GM12878 (cell line): ENCODE data around the gene PPIE. TPM values are rescaled to one million over a fixed set of nuclear protein-coding genes. Genes with fewer than 3 reads are reported as not detected.

Experiments used
- ATAC-seq: fragments of 200-7000 bp; cut with Tn5 transposase; 3 replicates; pipeline ENCODE4 v1.9.1; 2020; ENCODE audit warnings: mild to moderate bottlenecking, moderate library complexity
- BruUV-seq: library from RNA; stranded (reverse); fragments of 400-500 nt; replicated peaks from 2 replicates; lab custom pipeline; 2021; lab: Mats Ljungman, UMichigan
- CTCF ChIA-PET: fragments of 300-600 bp; sonication (Branson Sonifier 250); formaldehyde crosslinking; extraction: SDS; loops from one replicate; lab custom pipeline; 2021; ENCODE audit warnings: inconsistent platforms; lab: Yijun Ruan, JAX
- POLR2A ChIA-PET: fragments of 350-600 bp; formaldehyde crosslinking; extraction: SDS; loops from one replicate; lab custom pipeline; 2021; ENCODE audit warnings: inconsistent platforms; lab: Charles Lee
- RAD21 ChIA-PET: fragments of 300-600 bp; sonication (Branson Sonifier 250); formaldehyde crosslinking; loops from one replicate; lab custom pipeline; 2023; ENCODE audit warnings: antibody characterized with exemption; ENCODE audit not compliant: unreplicated experiment; lab: Charles Lee
- SMC1A ChIA-PET: fragments of 300-600 bp; sonication (Branson Sonifier 250); formaldehyde crosslinking; loops from one replicate; lab custom pipeline; 2023; ENCODE audit not compliant: unreplicated experiment, uncharacterized antibody; lab: Charles Lee
- DNase-seq: peaks from one replicate; pipeline ENCODE4 v3.0.0-alpha.2; 2011; ENCODE audit warnings: low read depth, low spot score
- FAIRE-seq: peaks from 3 replicates; lab custom pipeline; 2011; peaks lifted over from hg19 to GRCh38; lab: Jason Lieb, UNC
- H2AFZ ChIP-seq: 2 replicates; pipeline ENCODE4 v1.6.0; 2011; ENCODE audit warnings: low read depth, low read length, control low read depth; ENCODE audit not compliant: control insufficient read depth
- H3K27ac ChIP-seq: 2 replicates; pipeline ENCODE4 v1.5.1; 2011; ENCODE audit warnings: control low read depth; ENCODE audit not compliant: control insufficient read depth, insufficient read depth
- H3K27me3 ChIP-seq, 2 experiments: replicated peaks in 1 of 2; 2 replicates each; pipeline versions ENCODE4 v1.6.0 to v1.6.1; 2011; ENCODE audit warnings: low read length in 1 of 2; ENCODE audit not compliant: control insufficient read depth in 2 of 2, insufficient read depth in 2 of 2
- H3K36me3 ChIP-seq, 2 experiments: 2 replicates each; pipeline ENCODE4 v1.5.1; 2011; ENCODE audit warnings: low read length in 1 of 2; ENCODE audit not compliant: control insufficient read depth in 2 of 2, insufficient read depth in 2 of 2
- H3K4me1 ChIP-seq: 2 replicates; pipeline ENCODE4 v1.6.1; 2011; ENCODE audit warnings: mild to moderate bottlenecking, low read length, moderate library complexity, mixed read lengths; ENCODE audit not compliant: control insufficient read depth, insufficient read depth
- H3K4me2 ChIP-seq: 2 replicates; pipeline ENCODE4 v1.6.0; 2011; ENCODE audit warnings: control low read depth; ENCODE audit not compliant: control insufficient read depth, insufficient read depth
- H3K4me3 ChIP-seq: fragments of 200-600 bp; sonication (generic); 2 replicates; pipeline ENCODE4 v1.5.1; 2016
- H3K79me2 ChIP-seq: 2 replicates; pipeline ENCODE4 v1.6.0; 2011; ENCODE audit warnings: low read length; ENCODE audit not compliant: control insufficient read depth, insufficient read depth
- H3K9ac ChIP-seq: 2 replicates; pipeline ENCODE4 v1.8.0; 2011; ENCODE audit warnings: low read length, control low read depth, mixed read lengths; ENCODE audit not compliant: control insufficient read depth, insufficient read depth
- H3K9me3 ChIP-seq: replicated peaks from 3 replicates; pipeline ENCODE4 v1.5.1; 2011; ENCODE audit warnings: mild to moderate bottlenecking, low read length; ENCODE audit not compliant: control insufficient read depth, insufficient read depth
- H4K20me1 ChIP-seq: 2 replicates; pipeline ENCODE4 v1.6.0; 2011; ENCODE audit not compliant: control insufficient read depth, insufficient read depth
- BACH1 ChIP-seq: fragments of 450-650 bp; IDR thresholded peaks from 2 replicates; pipeline ENCODE4 v1.6.1; 2017; ENCODE audit warnings: mild to moderate bottlenecking, borderline replicate concordance
- HDAC2 ChIP-seq: fragments of 200-600 bp; sonication (generic); IDR thresholded peaks from 2 replicates; pipeline ENCODE4 v1.6.1; 2017
- HDGF ChIP-seq: fragments of 450-650 bp; IDR thresholded peaks from 2 replicates; pipeline ENCODE4 v1.6.1; 2016; ENCODE audit warnings: antibody characterized with exemption
- IKZF2 ChIP-seq, 2 experiments: fragments of 450-650 bp; IDR thresholded peaks; 2 replicates each; pipeline ENCODE4 v1.6.1; 2017; ENCODE audit warnings: mild to moderate bottlenecking in 2 of 2, moderate library complexity in 2 of 2
- KDM1A ChIP-seq: fragments of 200-600 bp; sonication (generic); IDR thresholded peaks from 2 replicates; pipeline ENCODE4 v1.6.1; 2016; ENCODE audit warnings: borderline replicate concordance
- NR2F1 ChIP-seq: fragments of 450-650 bp; conservative IDR thresholded peaks from 2 replicates; pipeline ENCODE4 v1.6.1; 2017; ENCODE audit warnings: mild to moderate bottlenecking
- POLR2A ChIP-seq: IDR thresholded peaks from 2 replicates; pipeline ENCODE4 v1.6.1; 2011; ENCODE audit warnings: low read depth, mild to moderate bottlenecking, low read length
- POLR2AphosphoS5 ChIP-seq: IDR thresholded peaks from 2 replicates; pipeline ENCODE4 v1.6.1; 2011; ENCODE audit warnings: mild to moderate bottlenecking, low read length, inconsistent platforms
- SREBF1 ChIP-seq: IDR thresholded peaks from 2 replicates; pipeline ENCODE4 v1.6.1; 2012; ENCODE audit warnings: mild to moderate bottlenecking, low read length
- WGBS: methylation state at CpG from one replicate; pipeline ENCODE4 v1.1.6; 2016; ENCODE audit warnings: low lambda C conversion rate; ENCODE audit not compliant: insufficient replicate concordance, insufficient coverage; ENCODE audit errors: missing lambda C conversion rate; 5-methylcytosine and 5-hydroxymethylcytosine counted together
- in situ Hi-C: fragments of 300-500 bp; cut with MboI; formaldehyde crosslinking; loops from 9 replicates; pipeline ENCODE4 v1.14.3; 2018; ENCODE audit warnings: mixed read lengths
- intact Hi-C: fragments of 100-400 bp; cut with micrococcal nuclease; formaldehyde crosslinking; loops from one replicate; pipeline ENCODE4 v1.14.2; 2022; ENCODE audit not compliant: unreplicated experiment
- polyA plus RNA-seq, 11 experiments: library from polyadenylated mRNA; depleted of rRNA in 4 of 11; unstranded in 6 of 11; stranded (reverse) in 5 of 11; fragments of >200 nt; fragmentation: Nextera tagmentation in 4 of 11; fragmentation: Illumina TruSeq in 1 of 11; extraction: Ambion mirVana in 4 of 11; extraction: Trizol in 1 of 11; gene quantifications; 1 replicate in 1 of 11; 2 replicates in 10 of 11; pipeline versions ENCODE4 v1.2.1 to v1.2.3, GENCODE V29; 2011 to 2016; ENCODE audit warnings: inconsistent platforms in 2 of 11, missing spikeins in 2 of 11, low read depth in 1 of 11
- total RNA-seq, 4 experiments: library from RNA; depleted of rRNA in 3 of 4; stranded (reverse); fragments of >200 nt in 3 of 4; fragmentation: Illumina TruSeq in 1 of 4; extraction: Trizol in 1 of 4; gene quantifications; 2 replicates each; pipeline versions ENCODE4 v1.2.1 to v1.2.3, GENCODE V29; 2013 to 2021
- TF ChIP-seq, protein P1 (sequence below): IDR thresholded peaks from 2 replicates; pipeline ENCODE4 v1.6.1; 2011; ENCODE audit warnings: low read depth, mild to moderate bottlenecking, low read length, moderate library complexity, borderline replicate concordance; ENCODE audit errors: extremely low read depth
- TF ChIP-seq, protein P2 (sequence below): fragments of 450-650 bp; IDR thresholded peaks from 2 replicates; pipeline ENCODE4 v1.6.1; 2016; ENCODE audit warnings: mild to moderate bottlenecking, moderate library complexity, borderline replicate concordance
- TF ChIP-seq, protein P3 (sequence below): IDR thresholded peaks from 2 replicates; pipeline ENCODE4 v1.6.1; 2012; ENCODE audit warnings: low read depth, low read length, improper control_type of control experiment
- TF ChIP-seq, protein P4 (sequence below): IDR thresholded peaks from 2 replicates; pipeline ENCODE4 v1.6.1; 2011; ENCODE audit warnings: borderline replicate concordance, low read depth, mild to moderate bottlenecking, moderate library complexity, mixed read lengths, low read length; ENCODE audit not compliant: insufficient read depth; ENCODE audit errors: extremely low read length

Gene PPIE
- total and polyA plus RNA-seq, 10 of the 15 experiments (the other 5 are each of a cell fraction or from before 2014, with no cell fraction given) = 36.6 to 163 (median 70.1) TPM

DNA sequence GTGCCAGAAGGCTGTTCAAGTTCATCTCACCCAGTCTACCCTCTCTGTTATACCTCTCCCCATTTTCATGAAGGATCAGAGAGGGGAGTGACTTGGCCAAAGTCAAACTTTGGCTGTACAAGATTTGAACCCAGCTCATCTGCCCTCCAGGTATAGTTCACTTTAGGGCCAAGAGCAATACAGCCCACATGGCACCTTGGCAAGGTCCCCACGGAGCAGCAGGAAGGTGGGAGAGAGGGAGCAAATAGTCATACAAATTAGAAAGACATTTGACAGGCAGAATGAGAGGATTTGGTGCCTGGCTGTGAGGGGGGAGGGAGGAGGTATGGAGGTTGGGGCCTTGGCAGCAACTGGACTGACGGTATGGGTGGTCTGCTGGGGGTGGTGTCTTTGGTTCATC, 48.5 kb upstream of the PPIE start:
- intact Hi-C loops = no loop called here
- POLR2A ChIA-PET = no interaction called here

More for the DNA sequence above, 48.5 kb upstream of the PPIE start:
- H3K9me3 ChIP-seq = no peaks in the 10 kb centered on the region
- ChIA-PET CTCF (interaction anchor here (0.9 kb wide), 1 partner anchor 32 kb away, joined by 4 read pairs; no protein-coding TSS in a partner anchor), SMC1A (interaction anchor here (0.7 to 1.1 kb wide), 3 partner anchors 9 to 20 kb away, joined by 3 to 4 read pairs (median 3); no protein-coding TSS in a partner anchor), RAD21 (no interaction called here)
- H3K4me2 ChIP-seq = no peak overlapping the region
- H3K27ac ChIP-seq = no peak overlapping the region
- no peak for ATAC-seq
- H3K9ac ChIP-seq = no peak overlapping the region
- no peak overlapping the region for H3K4me3 ChIP-seq
- TF ChIP-seq IKZF2 (IDR thresholded peaks at IDR 0.05) = no peak
- TF ChIP-seq KDM1A = no peak
- TF ChIP-seq, protein P1, sequence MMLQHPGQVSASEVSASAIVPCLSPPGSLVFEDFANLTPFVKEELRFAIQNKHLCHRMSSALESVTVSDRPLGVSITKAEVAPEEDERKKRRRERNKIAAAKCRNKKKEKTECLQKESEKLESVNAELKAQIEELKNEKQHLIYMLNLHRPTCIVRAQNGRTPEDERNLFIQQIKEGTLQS = no peak
- no peak for TF ChIP-seq POLR2AphosphoS5
- TF ChIP-seq NR2F1 = no peak
- TF ChIP-seq, protein P2, sequence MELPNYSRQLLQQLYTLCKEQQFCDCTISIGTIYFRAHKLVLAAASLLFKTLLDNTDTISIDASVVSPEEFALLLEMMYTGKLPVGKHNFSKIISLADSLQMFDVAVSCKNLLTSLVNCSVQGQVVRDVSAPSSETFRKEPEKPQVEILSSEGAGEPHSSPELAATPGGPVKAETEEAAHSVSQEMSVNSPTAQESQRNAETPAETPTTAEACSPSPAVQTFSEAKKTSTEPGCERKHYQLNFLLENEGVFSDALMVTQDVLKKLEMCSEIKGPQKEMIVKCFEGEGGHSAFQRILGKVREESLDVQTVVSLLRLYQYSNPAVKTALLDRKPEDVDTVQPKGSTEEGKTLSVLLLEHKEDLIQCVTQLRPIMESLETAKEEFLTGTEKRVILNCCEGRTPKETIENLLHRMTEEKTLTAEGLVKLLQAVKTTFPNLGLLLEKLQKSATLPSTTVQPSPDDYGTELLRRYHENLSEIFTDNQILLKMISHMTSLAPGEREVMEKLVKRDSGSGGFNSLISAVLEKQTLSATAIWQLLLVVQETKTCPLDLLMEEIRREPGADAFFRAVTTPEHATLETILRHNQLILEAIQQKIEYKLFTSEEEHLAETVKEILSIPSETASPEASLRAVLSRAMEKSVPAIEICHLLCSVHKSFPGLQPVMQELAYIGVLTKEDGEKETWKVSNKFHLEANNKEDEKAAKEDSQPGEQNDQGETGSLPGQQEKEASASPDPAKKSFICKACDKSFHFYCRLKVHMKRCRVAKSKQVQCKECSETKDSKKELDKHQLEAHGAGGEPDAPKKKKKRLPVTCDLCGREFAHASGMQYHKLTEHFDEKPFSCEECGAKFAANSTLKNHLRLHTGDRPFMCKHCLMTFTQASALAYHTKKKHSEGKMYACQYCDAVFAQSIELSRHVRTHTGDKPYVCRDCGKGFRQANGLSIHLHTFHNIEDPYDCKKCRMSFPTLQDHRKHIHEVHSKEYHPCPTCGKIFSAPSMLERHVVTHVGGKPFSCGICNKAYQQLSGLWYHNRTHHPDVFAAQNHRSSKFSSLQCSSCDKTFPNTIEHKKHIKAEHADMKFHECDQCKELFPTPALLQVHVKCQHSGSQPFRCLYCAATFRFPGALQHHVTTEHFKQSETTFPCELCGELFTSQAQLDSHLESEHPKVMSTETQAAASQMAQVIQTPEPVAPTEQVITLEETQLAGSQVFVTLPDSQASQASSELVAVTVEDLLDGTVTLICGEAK = no peak
- TF ChIP-seq HDGF = no peak
- no peak for TF ChIP-seq BACH1
- no peak for TF ChIP-seq SREBF1
- TF ChIP-seq, protein P3, sequence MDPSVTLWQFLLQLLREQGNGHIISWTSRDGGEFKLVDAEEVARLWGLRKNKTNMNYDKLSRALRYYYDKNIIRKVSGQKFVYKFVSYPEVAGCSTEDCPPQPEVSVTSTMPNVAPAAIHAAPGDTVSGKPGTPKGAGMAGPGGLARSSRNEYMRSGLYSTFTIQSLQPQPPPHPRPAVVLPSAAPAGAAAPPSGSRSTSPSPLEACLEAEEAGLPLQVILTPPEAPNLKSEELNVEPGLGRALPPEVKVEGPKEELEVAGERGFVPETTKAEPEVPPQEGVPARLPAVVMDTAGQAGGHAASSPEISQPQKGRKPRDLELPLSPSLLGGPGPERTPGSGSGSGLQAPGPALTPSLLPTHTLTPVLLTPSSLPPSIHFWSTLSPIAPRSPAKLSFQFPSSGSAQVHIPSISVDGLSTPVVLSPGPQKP = no peak
- TF ChIP-seq, protein P4, sequence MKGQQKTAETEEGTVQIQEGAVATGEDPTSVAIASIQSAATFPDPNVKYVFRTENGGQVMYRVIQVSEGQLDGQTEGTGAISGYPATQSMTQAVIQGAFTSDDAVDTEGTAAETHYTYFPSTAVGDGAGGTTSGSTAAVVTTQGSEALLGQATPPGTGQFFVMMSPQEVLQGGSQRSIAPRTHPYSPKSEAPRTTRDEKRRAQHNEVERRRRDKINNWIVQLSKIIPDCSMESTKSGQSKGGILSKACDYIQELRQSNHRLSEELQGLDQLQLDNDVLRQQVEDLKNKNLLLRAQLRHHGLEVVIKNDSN = no peak
- no peak for TF ChIP-seq HDAC2
- TF ChIP-seq POLR2A = no peak
- FAIRE-seq = no peak
- in situ Hi-C loops = no loop called here
- no peaks in the 10 kb centered on the region for H3K36me3 ChIP-seq
- WGBS = 0% methylated on average over 2 of the region's 2 CpGs
- no TSS peak for BruUV-seq
- no peak for DNase-seq
- H2AFZ ChIP-seq = no peak overlapping the region
- peaks cover 1 to 4% of the 10 kb centered on the region in 2 experiments; a peak in 3 of 4 replicates for H3K27me3 ChIP-seq
- no peaks in the 10 kb centered on the region for H4K20me1 ChIP-seq
- H3K4me1 ChIP-seq = peaks cover 7% of the 10 kb centered on the region
- no peaks in the 10 kb centered on the region for H3K79me2 ChIP-seq
